HG03108 (cell line): ENCODE results near the gene ARRDC1.

Experiments
- ATAC-seq: cut with Tn5 transposase; IDR thresholded peaks from one replicate; pipeline ENCODE4 v1.9.1; 2021; ENCODE audit warnings: moderate library complexity; ENCODE audit not compliant: unreplicated experiment

The ARRDC1 gene

GRCh38 chr9:137638680-137639079, 33.2 kb downstream of the ARRDC1 start:
- no peak for ATAC-seq

GRCh38 chr9:137639303-137640051, 34.0 kb downstream of the ARRDC1 start:
- peak; percentile 73 for ATAC-seq

- no peak for ATAC-seq
Observed at GRCh38 chr9:137640862-137641261, 35.4 kb downstream of the ARRDC1 start.

- no peak for ATAC-seq
Observed at GRCh38 chr9:137642118-137642601, 36.7 kb downstream of the ARRDC1 start.

DNA sequence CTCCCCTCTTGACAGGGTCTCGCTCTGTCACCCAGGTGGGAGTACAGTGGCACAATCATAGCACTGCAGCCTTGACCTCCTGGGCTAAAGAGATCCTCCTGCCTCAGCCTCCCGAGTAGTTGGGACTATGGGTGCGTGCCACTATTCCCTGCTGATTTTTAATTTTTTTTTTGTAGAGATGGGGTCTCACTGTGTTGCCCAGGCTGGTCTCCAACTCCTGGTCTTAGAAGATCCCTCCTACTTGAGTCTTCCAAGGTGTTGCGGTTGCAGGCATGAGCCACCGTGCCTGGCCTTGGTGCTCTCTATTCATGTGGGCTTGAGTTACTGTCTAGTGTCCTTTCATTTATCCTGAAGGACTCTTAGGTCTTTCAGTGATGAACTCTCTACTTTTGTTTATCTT, 37.4 kb downstream of the ARRDC1 start:
- ATAC-seq, result no peak

DNA sequence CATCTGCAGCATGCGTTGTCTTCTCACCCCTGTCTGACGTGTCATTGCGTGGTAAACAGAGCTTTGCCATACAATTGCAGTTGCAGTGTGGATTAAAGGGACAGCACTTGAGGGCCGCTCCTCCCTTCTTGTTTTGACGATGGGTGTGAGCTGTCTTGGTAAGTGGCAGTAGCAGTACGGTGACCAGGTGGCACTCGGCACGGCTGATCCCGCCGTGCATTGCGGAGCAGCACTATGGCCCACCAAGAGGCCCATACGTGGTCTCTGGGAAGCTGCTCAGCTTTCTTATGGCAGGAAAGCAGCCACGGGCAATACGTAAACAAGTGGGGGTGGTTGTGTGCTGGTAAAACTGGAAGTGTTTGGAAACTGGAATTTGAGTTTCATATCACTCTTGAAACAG, 38.4 kb downstream of the ARRDC1 start:
- no peak for ATAC-seq

GRCh38 chr9:137645211-137645610, 39.7 kb downstream of the ARRDC1 start:
- no peak for ATAC-seq

GRCh38 chr9:137646341-137646740, 40.9 kb downstream of the ARRDC1 start:
- ATAC-seq, result no peak

- ATAC-seq, result no peak
Observed at GRCh38 chr9:137647096-137647714, 41.7 kb downstream of the ARRDC1 start.

DNA sequence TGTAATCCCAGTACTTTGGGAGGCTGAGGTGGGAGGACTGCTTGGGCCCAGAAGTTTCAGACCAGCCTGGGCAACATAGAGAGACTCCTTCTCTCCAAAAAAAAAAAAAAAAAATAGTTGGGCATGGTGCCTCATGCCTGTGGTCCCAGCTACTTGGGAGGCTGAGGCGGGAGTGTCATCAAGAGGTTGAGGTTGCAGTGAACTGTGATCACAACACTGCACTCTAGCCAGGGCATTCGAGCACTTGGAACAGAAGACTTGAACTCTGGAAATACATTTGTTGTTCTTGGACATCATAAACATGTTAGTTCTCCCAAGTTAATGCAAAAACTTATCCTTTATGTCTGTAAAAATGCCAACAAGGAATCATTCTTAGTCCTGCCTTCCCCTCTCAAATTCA, 42.9 kb downstream of the ARRDC1 start:
- no peak for ATAC-seq

- no peak for ATAC-seq
Observed at GRCh38 chr9:137649553-137649952, 44.1 kb downstream of the ARRDC1 start.

- ATAC-seq, result no peak
Observed at GRCh38 chr9:137650259-137650658, 44.8 kb downstream of the ARRDC1 start.

DNA sequence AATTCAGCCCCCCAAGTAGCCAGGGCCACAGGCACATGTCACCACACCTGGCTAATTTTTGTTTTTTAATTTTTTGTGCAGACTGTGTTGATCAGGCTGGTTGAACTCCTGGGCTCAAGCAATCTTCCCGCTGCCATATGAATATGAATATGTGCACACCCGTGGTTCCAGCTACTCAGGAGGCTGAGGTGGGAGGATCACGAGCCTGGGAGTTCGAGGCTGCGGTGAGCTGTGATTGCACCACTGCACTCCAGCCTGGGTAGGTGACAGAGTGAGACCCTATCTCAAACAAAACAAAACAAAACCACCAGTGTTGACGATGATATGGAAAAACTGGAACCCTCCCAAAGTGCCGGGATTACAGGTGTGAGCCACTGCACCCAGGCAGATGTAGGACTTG, 45.3 kb downstream of the ARRDC1 start:
- ATAC-seq, result no peak

GRCh38 chr9:137656416-137656815, 50.9 kb downstream of the ARRDC1 start:
- no peak for ATAC-seq

DNA sequence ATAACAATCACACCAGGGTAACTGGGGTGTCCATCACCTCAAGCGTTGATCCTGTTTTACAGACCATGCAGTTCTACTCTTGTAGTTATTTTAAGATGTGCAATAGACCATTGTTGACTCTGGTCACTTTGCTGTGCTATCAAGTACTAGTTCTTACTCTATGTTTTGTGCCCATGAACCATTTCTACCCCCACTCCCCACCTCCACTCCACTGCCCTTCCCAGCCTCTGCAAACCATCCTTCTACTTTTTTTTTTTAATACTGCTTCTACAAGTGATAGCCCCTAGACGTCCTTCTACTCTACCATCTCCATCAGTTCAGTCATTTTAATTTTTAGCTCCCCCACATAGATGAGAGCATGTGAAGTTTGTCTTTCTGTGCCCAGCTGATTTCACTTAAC, 52.1 kb downstream of the ARRDC1 start:
- ATAC-seq, result no peak

DNA sequence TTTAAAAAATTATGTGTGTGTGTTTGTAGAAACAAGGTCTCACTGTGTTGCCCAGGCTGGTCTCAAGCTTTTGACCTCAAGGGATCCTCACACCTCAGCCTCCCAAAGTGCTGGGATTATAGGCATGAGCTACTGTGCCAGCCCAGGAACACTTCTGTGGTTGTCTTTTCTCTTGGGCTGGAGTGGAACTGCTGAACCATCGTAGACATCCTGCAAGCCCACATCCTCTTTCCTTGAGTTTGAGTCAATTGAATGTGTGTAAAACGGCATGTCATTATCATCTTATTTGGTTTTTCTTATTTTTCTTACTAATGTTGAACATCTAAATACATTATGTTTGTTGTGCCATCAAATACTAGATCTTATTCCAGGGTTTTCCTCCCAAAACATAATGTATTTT, 53.3 kb downstream of the ARRDC1 start:
- ATAC-seq, result no peak

GRCh38 chr9:137660144-137660543, 54.7 kb downstream of the ARRDC1 start:
- ATAC-seq, result no peak

DNA sequence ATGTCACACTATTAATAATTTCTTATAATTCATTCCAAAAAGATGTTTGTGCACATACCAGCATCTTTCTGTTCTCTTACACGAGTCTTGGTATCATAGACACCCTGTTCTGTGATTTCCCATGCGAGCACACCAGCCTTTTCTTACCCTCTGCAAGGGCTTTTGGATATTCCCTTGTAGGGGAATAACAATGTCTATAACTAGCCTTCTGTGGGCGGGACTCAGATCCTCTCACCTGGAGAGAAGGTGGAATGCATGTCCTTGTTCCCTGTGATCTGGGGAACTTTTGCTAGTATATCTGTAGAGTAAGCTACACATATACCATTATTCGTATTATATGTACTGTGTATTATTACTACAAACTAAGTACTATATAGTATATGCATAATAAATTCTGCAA, 58.1 kb downstream of the ARRDC1 start:
- no peak for ATAC-seq

GRCh38 chr9:137664676-137665075, 59.2 kb downstream of the ARRDC1 start:
- no peak for ATAC-seq
